DND-41 (cell line): Measurements from ENCODE around the gene CHRNB4.

Experiments
- CTCF ChIP-seq: IDR thresholded peaks from 2 replicates; pipeline ENCODE4 v1.5.1; 2012; ENCODE audit warnings: borderline replicate concordance, low read length, moderate library complexity, mild to moderate bottlenecking; ENCODE audit not compliant: poor library complexity, severe bottlenecking; ENCODE audit errors: extremely low read depth
- EZH2 ChIP-seq: IDR thresholded peaks from 3 replicates; pipeline ENCODE4 v1.6.1; 2012; ENCODE audit warnings: borderline replicate concordance, low read depth, mild to moderate bottlenecking, moderate library complexity, low read length, inconsistent platforms; ENCODE audit not compliant: severe bottlenecking

GRCh38 chr15:78673917-78674444, 33.0 kb upstream of the CHRNB4 start:
- no peak for TF ChIP-seq CTCF
- TF ChIP-seq EZH2 = no peak
